ENCODE measurements around the gene ADNP.

DNA sequence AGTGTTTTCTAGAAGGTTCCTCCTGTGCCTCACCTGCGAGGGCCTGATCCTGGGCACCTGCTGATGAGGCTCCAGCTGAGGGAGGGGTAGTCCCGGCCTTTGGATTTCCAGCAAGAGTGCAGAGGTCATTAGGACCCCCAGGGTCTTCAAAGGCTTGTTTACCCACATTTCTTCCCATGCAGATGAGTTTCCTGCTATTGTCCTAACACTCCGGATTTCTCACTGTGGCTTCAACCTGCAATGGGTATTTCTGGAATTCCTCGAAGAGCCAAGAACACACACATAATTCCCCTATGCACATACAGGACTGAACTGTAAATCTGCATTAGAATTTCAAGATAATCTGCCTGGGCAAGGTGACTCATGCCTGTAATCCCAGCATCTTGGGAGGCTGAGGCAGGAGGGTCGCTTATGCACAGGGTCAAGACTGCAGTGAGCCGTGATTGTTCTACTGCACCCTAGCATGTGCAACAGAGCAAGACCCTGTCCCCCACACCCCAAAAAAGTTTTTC lies 53.9 kb downstream of the ADNP start:
- no peak for TF ChIP-seq CTCF (IDR thresholded peaks at IDR 0.05)
- TF ChIP-seq ATF2 (CRISPR knock-in tag; IDR thresholded peaks at IDR 0.05; ENCODE audit: borderline replicate concordance, low read depth): no peak
- no peak for TF ChIP-seq CREB1 (CRISPR knock-in tag; IDR thresholded peaks at IDR 0.05)
- no peak for TF ChIP-seq CBFB (CRISPR knock-in tag; IDR thresholded peaks at IDR 0.05; ENCODE audit: low read depth)
- TF ChIP-seq NFYB (CRISPR knock-in tag; conservative IDR thresholded peaks at IDR 0.05; ENCODE audit: low read depth): no peak
- no peak for TF ChIP-seq ATF1 (CRISPR knock-in tag; IDR thresholded peaks at IDR 0.05)
- no peak for TF ChIP-seq EMX1 (CRISPR knock-in tag; IDR thresholded peaks at IDR 0.05)
